Astrocyte of the spinal cord (primary cell): ENCODE data around the gene GRK3.

Experiments
- DNase-seq: peaks from one replicate; pipeline ENCODE4 v3.0.0; 2011; ENCODE audit warnings: low read depth, low spot score
- H3K4me3 ChIP-seq: 2 replicates; pipeline ENCODE4 v1.5.1; 2011; ENCODE audit warnings: low read depth, mild to moderate bottlenecking, low read length, moderate library complexity
- CTCF ChIP-seq: IDR thresholded peaks from 2 replicates; pipeline ENCODE4 v1.5.1; 2012; ENCODE audit warnings: low read depth, mild to moderate bottlenecking, low read length, inconsistent platforms
- in situ Hi-C: cut with HindIII; loops from 2 replicates; pipeline ENCODE4 v1.10.0; 2017; ENCODE audit warnings: low sequenced_read_pairs

The GRK3 gene

GRCh38 chr22:25722223-25722622, 157.7 kb downstream of the GRK3 start:
- DNase-seq: no peak
- H3K4me3 ChIP-seq: no peak overlapping the region
- TF ChIP-seq CTCF: no peak
- in situ Hi-C loops: no loop called here

- in situ Hi-C loops: no loop called here
- DNase-seq: no peak
- H3K4me3 ChIP-seq: no peak overlapping the region
- no peak for TF ChIP-seq CTCF
Measured at GRCh38 chr22:25722626-25723025, 158.2 kb downstream of the GRK3 start.

- no peak for DNase-seq
- no peak overlapping the region for H3K4me3 ChIP-seq
- TF ChIP-seq CTCF: no peak
- in situ Hi-C loops: no loop called here
Measured at GRCh38 chr22:25726241-25726640, 161.8 kb downstream of the GRK3 start.

- in situ Hi-C loops: no loop called here
- no peak overlapping the region for H3K4me3 ChIP-seq
- DNase-seq: no peak
- TF ChIP-seq CTCF: no peak
Measured at GRCh38 chr22:25728071-25728470, 163.6 kb downstream of the GRK3 start.

GRCh38 chr22:25729016-25729995, 164.8 kb downstream of the GRK3 start:
- no peak for TF ChIP-seq CTCF
- in situ Hi-C loops: no loop called here
- DNase-seq: no peak
- no peak overlapping the region for H3K4me3 ChIP-seq

GRCh38 chr22:25735650-25736049, 171.2 kb downstream of the GRK3 start:
- DNase-seq: no peak
- H3K4me3 ChIP-seq: no peak overlapping the region
- in situ Hi-C loops: no loop called here
- no peak for TF ChIP-seq CTCF
